WERI-Rb-1 (cell line): ENCODE results near the gene AGFG1.
A peak's percentile ranks its signal among the peaks of the same experiment; 100 is the strongest.

Experiments used
- DNase-seq: peaks from one replicate; pipeline ENCODE4 v3.0.0-alpha.2; 2020
- H3K27ac ChIP-seq: fragments of 250-450 bp; sonication (Bioruptor Pico); 2 replicates; pipeline ENCODE4 v1.5.1; 2020; ENCODE audit warnings: mild to moderate bottlenecking, moderate library complexity
- H3K27me3 ChIP-seq: fragments of 250-450 bp; sonication (Bioruptor Pico); 2 replicates; pipeline ENCODE4 v1.5.1; 2021; ENCODE audit warnings: mild to moderate bottlenecking, low read depth, moderate library complexity; ENCODE audit not compliant: insufficient read depth, severe bottlenecking
- H3K36me3 ChIP-seq: fragments of 250-450 bp; sonication (Bioruptor Pico); 2 replicates; pipeline ENCODE4 v1.5.1; 2020; ENCODE audit warnings: mild to moderate bottlenecking, moderate library complexity
- H3K4me3 ChIP-seq: 2 replicates; pipeline ENCODE4 v1.5.1; 2011; ENCODE audit warnings: low read depth, mild to moderate bottlenecking, control low read depth, low read length
- H3K9me3 ChIP-seq: fragments of 250-450 bp; sonication (Bioruptor Pico); 2 replicates; pipeline ENCODE4 v1.5.1; 2021; ENCODE audit warnings: mild to moderate bottlenecking, moderate library complexity; ENCODE audit not compliant: severe bottlenecking
- TF ChIP-seq, protein P1 (sequence below): IDR thresholded peaks from 2 replicates; pipeline ENCODE4 v1.5.1; 2011; ENCODE audit warnings: low read depth, mild to moderate bottlenecking, control low read depth, inconsistent platforms, low read length

The AGFG1 gene

GRCh38 chr2:227479865-227480475, 8.0 kb downstream of the AGFG1 start:
- DNase-seq: no peak
- H3K9me3 ChIP-seq: no peaks in the 10 kb centered on the region
- no peak overlapping the region for H3K27ac ChIP-seq
- H3K27me3 ChIP-seq: no peaks in the 10 kb centered on the region
- TF ChIP-seq, protein P1, sequence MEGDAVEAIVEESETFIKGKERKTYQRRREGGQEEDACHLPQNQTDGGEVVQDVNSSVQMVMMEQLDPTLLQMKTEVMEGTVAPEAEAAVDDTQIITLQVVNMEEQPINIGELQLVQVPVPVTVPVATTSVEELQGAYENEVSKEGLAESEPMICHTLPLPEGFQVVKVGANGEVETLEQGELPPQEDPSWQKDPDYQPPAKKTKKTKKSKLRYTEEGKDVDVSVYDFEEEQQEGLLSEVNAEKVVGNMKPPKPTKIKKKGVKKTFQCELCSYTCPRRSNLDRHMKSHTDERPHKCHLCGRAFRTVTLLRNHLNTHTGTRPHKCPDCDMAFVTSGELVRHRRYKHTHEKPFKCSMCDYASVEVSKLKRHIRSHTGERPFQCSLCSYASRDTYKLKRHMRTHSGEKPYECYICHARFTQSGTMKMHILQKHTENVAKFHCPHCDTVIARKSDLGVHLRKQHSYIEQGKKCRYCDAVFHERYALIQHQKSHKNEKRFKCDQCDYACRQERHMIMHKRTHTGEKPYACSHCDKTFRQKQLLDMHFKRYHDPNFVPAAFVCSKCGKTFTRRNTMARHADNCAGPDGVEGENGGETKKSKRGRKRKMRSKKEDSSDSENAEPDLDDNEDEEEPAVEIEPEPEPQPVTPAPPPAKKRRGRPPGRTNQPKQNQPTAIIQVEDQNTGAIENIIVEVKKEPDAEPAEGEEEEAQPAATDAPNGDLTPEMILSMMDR: no peak
- no peak overlapping the region for H3K4me3 ChIP-seq
- no peaks in the 10 kb centered on the region for H3K36me3 ChIP-seq

DNA sequence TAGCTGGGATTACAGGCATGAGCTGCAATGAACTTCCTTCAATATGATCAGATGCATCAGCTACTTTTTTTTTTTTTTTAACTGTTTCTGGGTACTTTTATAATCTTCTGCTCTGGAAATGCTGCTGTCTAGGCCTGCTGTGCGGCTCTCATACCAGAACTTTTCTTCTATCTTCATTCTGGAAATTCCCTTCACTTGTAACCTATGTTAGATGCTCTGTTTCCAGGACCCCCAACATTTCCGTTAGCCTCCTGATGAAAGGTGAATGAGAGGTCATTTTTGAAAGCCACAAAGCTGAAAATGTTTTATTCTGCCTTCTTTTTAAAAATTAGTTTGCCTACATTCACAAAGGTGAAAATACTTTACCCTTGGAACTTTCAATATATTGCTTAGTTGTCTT, 8.6 kb downstream of the AGFG1 start:
- TF ChIP-seq, protein P1: no peak
- H3K9me3 ChIP-seq: no peaks in the 10 kb centered on the region
- DNase-seq: no peak

GRCh38 chr2:227482638-227483340, 10.8 kb downstream of the AGFG1 start:
- Histone ChIP-seq H3K27me3 (no peaks in the 10 kb centered on the region), H3K9me3 (no peaks in the 10 kb centered on the region), H3K27ac (peak overlapping the region; percentile 11; the same call in 1 of the 2 replicates), H3K36me3 (no peaks in the 10 kb centered on the region), H3K4me3 (no peak overlapping the region)
- TF ChIP-seq, protein P1: no peak
- no peak for DNase-seq

More for the DNA sequence above, 8.6 kb downstream of the AGFG1 start:
- Histone ChIP-seq H3K36me3 (no peaks in the 10 kb centered on the region), H3K27me3 (no peaks in the 10 kb centered on the region), H3K4me3 (no peak overlapping the region), H3K27ac (no peak overlapping the region)

- Histone ChIP-seq H3K9me3 (no peaks in the 10 kb centered on the region), H3K27me3 (no peaks in the 10 kb centered on the region), H3K27ac (no peak overlapping the region), H3K4me3 (no peak overlapping the region), H3K36me3 (no peaks in the 10 kb centered on the region)
- TF ChIP-seq, protein P1: no peak
- no peak for DNase-seq
Observed at GRCh38 chr2:227485429-227485828, 13.5 kb downstream of the AGFG1 start.

DNA sequence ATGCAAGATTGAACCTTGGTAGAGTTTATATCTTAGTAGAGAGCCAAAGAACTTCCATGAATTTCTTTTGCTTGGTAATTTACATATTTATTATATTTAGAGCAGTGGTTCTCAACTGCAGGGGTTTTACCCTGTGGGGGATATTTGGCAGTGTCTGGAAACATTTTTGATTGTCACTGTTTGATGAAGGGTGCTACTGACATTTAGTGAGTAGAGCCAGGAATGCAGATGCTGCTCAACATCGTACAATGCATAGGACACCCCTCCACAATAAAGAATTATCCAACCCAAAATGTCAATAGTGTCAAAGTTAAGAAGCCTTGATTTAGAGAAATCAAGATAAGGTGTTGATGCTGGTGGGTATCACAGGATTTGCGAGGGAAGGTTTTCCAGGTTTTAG, 14.7 kb downstream of the AGFG1 start:
- H3K27me3 ChIP-seq: no peaks in the 10 kb centered on the region
- no peak overlapping the region for H3K27ac ChIP-seq
- no peaks in the 10 kb centered on the region for H3K36me3 ChIP-seq
- TF ChIP-seq, protein P1: no peak
- no peak overlapping the region for H3K4me3 ChIP-seq
- H3K9me3 ChIP-seq: no peaks in the 10 kb centered on the region
- no peak for DNase-seq

DNA sequence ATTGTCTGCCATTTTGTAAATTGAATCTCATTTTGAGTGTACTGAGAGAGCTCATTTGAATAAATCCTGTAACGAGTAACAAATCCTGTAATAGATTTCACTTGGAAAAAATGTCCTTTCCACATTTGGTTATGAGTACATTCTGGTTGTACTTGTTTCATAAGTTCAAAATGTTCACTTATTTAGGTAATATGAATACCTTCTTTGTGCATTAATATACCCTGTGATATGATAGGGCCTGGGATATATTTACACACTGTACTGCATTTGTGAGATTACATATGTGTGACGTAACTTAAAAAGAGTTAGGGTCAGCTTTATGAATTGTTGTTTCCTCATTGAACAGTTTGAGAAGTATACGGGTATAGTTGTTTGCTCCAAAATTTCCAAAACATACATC, 16.1 kb downstream of the AGFG1 start:
- no peaks in the 10 kb centered on the region; the same call in 1 of the 2 replicates for H3K36me3 ChIP-seq
- H3K27ac ChIP-seq: no peak overlapping the region
- H3K9me3 ChIP-seq: no peaks in the 10 kb centered on the region
- no peak overlapping the region for H3K4me3 ChIP-seq
- TF ChIP-seq, protein P1: no peak
- no peaks in the 10 kb centered on the region for H3K27me3 ChIP-seq
- DNase-seq: no peak
